HG02870 (cell line): ENCODE data around the gene MAPT.

Experiments
- ATAC-seq: cut with Tn5 transposase; IDR thresholded peaks from one replicate; pipeline ENCODE4 v1.9.1; 2021; ENCODE audit warnings: mild to moderate bottlenecking, moderate library complexity; ENCODE audit not compliant: unreplicated experiment

MAPT gene

DNA sequence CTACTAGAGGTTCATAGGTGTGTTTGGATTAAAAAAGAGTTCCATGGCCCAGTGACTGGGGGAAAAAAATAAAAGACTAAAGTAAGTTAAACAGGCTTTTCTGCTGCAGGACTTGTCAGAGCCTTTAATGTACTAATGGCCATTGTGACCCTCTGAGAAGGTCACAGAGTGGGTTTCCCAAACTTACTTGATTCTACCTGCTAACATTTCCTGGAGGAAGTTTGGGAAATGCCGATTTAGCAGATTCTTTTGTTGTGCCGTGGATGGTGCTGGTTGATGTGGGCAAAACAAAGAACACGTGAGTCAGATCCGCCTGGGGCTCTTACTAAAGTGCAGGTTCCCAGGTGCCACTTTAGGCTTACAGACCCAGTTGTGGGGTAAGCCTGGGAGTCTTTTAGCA lies 91.1 kb downstream of the MAPT start:
- no peak for ATAC-seq

DNA sequence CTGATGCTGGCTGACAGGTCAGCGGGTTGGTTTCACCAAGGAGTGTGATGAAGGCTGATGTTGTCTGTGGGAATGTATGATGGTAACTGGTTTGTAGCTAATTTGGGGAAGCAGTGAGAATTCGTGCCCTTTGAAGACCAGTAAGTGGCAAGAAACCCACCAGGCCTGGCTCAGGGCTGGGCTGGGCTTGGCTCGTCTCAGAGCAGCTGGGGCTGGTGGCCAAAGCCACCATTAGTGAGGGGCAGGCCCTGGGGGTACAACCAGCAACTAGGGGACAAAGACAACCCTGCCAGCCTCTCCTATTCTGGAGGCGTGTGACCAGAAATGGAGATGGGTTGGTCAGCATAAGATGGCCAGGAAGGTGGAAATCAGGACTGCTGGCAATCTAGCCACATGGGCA lies 91.7 kb downstream of the MAPT start:
- no peak for ATAC-seq

DNA sequence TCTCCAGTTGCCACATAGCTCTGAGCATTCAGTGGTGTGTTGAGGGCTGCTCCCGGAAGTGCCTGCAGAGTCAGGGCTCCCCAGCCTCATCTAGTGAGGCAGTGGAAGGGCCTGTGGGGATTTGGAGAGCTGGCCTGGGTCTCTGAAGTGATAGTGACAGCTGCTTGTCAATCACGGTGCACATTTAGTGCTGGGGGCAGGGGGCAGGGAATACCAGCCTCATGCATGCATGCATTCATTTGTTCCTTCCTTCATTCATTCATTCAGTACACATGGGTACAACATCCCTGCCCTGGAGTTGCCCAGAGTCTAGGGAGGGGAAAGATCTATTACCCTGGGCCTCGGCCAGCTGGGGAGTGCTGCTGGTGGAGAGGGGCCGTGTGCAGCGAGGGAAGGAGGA lies 93.4 kb downstream of the MAPT start:
- ATAC-seq, result no peak

DNA sequence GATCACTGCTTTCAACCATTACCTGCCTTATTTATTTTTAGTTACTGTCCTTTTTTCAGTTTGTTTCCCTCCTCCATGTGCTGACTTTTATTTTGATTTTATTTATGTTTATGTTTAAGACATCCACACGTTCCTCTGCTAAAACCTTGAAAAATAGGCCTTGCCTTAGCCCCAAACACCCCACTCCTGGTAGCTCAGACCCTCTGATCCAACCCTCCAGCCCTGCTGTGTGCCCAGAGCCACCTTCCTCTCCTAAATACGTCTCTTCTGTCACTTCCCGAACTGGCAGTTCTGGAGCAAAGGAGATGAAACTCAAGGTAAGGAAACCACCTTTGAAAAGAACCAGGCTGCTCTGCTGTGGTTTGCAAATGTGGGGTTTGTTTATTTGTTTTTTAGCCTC lies 95.4 kb downstream of the MAPT start:
- ATAC-seq, result no peak

DNA sequence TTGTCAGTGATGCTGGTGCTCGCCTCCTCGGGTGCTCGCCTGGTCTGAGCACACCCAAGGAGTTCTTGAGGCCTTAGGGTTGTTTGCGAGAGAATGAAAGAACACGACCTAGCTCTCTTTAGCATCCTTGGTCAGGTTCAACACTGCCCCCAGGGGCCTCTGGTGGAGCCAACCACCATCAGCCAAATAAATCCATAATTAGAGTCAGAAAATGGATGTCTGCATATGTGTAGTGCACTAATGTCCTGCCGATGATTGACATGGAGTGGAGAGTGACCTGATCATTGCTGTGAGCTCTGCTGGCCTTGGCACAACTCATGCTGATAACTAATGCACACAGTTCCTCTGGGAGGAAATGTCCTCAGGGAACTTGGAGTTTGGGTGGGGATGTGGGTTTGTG lies 96.5 kb downstream of the MAPT start:
- no peak for ATAC-seq

DNA sequence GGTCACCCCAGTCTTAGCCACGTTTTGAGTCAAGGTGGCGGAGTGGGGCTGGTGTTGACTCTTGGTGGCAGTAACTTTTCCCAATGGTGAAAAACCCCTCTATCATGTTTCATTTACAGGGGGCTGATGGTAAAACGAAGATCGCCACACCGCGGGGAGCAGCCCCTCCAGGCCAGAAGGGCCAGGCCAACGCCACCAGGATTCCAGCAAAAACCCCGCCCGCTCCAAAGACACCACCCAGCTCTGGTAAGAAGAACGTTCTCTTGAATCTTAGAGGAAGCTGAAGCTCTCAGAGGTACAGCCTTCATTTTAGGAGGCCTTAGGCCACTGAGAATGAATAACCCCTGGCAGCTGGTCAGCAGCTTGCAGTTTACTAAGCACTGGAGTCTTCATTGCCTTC lies 97.0 kb downstream of the MAPT start:
- ATAC-seq, result no peak

DNA sequence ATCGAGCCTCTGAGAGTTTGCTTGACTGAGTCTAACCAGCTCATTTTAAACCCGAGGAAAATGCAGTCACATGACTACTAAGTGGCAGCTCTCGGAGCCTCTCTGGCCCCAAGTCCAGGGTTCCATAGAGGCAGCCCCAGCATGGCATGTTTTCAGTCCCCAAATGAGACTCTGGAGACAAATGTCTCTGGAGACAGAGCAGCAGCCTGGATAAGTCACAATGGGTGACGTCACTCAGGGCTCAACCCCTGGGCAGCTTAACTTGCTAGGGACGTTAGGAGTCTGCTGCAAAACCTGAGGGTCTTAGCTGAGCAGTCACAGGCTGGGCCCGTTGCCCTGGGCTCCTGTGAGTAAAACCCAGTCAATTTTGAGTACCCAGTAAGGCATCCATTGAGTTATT lies 97.8 kb downstream of the MAPT start:
- no peak for ATAC-seq

DNA sequence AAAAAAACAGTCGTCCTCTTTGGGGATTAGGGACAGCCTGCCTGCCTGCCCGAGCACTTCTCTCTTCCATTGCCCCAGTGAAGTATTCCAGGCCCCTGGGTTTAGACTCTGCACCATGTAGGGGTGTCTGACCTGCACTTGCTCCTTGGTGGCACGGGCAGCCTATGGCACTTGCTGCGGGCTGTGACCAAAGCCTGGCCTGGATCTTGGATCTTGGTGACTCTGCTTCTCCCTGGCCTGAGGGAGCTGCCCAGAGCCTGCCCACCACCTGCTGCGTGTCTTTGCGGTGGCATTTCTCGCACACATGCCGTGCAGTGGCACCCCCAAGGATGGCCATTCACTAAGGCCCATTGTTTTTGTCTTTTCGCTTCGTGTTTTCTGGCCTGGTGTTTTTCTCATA lies 98.5 kb downstream of the MAPT start:
- no peak for ATAC-seq

DNA sequence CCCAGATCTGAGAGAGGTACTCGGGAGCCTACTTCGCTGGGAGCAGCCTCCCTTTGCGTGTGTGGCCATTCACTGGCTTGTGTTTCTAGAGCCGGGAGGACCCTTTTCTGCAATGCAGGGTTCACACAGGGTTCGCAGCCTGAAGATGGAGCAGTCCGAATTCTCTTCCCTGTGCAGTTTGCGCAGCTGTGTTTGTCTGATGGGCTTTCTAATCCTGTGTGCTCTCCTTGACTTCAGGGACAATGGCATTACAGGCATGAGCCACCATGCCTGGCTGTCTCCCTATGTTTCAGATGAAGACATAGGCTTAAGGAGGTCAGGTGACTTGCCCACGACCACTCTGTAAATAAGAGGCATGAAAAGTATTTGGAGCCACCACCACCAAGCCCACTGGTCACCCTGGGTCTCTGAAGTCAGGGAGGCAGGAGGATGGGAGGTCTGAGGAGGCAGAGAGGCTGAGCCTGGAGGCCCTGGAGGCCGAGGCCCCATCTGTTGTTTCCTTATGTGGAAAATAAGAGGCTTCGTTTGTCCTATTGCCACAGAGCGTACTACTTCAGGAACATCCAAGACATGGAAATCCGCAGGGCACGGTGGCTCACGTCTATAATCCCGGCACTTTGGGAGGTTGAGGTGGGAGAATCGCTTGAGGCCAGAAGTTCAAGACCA lies 99.7 kb downstream of the MAPT start:
- no peak for ATAC-seq

DNA sequence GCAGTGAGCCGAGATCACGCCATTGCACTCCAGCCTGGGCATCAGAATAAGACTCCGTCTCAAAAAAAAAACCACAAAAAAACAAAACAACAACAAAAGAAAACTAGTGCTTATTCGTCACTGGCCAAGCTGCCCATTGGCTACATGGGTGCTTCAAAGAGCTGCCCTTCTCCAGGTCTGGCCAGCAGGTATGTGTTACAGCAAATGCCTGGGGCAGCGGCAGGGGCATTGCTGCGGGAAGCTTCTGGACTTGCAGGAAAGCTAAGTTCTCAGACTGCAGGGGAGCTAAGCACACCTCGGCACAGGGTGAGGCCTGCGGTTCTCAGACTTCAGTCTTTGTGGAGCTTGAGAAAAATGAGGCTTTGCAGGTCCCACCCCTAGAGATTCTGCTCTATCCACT lies 100.6 kb downstream of the MAPT start:
- ATAC-seq, result no peak

DNA sequence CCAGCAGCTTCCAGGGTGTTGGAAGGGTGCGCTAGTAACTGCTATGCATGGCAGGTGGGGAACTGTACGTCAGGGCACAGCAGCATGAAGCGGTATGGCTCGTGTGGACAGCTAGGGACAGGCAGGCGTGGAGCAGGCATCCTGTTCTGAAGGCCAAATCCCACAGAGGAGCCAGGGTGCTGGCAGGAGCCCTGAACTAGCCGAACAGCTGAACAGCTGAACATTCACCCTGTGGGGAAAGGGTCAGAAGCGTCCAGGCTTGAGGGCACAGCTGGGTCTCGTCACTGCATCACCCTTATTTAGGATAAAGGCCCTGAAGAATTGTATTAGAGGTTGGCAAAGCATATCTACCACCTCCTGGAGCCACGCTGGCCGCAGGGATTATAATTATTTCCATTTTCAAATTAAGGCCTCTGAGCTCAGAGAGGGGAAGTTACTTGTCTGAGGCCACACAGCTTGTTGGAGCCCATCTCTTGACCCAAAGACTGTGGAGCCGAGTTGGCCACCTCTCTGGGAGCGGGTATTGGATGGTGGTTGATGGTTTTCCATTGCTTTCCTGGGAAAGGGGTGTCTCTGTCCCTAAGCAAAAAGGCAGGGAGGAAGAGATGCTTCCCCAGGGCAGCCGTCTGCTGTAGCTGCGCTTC lies 101.4 kb downstream of the MAPT start:
- ATAC-seq, result no peak

DNA sequence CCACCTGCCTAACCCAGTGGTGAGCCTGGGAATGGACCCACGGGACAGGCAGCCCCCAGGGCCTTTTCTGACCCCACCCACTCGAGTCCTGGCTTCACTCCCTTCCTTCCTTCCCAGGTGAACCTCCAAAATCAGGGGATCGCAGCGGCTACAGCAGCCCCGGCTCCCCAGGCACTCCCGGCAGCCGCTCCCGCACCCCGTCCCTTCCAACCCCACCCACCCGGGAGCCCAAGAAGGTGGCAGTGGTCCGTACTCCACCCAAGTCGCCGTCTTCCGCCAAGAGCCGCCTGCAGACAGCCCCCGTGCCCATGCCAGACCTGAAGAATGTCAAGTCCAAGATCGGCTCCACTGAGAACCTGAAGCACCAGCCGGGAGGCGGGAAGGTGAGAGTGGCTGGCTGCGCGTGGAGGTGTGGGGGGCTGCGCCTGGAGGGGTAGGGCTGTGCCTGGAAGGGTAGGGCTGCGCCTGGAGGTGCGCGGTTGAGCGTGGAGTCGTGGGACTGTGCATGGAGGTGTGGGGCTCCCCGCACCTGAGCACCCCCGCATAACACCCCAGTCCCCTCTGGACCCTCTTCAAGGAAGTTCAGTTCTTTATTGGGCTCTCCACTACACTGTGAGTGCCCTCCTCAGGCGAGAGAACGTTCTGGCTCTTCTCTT lies 102.1 kb downstream of the MAPT start:
- ATAC-seq, result no peak

DNA sequence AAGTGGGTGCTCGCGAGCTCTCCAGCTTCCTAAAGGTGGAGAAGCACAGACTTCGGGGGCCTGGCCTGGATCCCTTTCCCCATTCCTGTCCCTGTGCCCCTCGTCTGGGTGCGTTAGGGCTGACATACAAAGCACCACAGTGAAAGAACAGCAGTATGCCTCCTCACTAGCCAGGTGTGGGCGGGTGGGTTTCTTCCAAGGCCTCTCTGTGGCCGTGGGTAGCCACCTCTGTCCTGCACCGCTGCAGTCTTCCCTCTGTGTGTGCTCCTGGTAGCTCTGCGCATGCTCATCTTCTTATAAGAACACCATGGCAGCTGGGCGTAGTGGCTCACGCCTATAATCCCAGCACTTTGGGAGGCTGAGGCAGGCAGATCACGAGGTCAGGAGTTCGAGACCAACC lies 102.8 kb downstream of the MAPT start:
- no peak for ATAC-seq

DNA sequence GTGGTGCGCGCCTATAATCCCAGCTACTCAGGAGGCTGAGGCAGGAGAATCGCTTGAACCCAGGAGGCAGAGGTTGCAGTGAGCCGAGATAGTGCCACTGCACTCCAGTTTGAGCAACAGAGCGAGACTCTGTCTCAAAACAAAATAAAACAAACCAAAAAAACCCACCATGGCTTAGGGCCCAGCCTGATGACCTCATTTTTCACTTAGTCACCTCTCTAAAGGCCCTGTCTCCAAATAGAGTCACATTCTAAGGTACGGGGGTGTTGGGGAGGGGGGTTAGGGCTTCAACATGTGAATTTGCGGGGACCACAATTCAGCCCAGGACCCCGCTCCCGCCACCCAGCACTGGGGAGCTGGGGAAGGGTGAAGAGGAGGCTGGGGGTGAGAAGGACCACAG lies 103.3 kb downstream of the MAPT start:
- no peak for ATAC-seq

DNA sequence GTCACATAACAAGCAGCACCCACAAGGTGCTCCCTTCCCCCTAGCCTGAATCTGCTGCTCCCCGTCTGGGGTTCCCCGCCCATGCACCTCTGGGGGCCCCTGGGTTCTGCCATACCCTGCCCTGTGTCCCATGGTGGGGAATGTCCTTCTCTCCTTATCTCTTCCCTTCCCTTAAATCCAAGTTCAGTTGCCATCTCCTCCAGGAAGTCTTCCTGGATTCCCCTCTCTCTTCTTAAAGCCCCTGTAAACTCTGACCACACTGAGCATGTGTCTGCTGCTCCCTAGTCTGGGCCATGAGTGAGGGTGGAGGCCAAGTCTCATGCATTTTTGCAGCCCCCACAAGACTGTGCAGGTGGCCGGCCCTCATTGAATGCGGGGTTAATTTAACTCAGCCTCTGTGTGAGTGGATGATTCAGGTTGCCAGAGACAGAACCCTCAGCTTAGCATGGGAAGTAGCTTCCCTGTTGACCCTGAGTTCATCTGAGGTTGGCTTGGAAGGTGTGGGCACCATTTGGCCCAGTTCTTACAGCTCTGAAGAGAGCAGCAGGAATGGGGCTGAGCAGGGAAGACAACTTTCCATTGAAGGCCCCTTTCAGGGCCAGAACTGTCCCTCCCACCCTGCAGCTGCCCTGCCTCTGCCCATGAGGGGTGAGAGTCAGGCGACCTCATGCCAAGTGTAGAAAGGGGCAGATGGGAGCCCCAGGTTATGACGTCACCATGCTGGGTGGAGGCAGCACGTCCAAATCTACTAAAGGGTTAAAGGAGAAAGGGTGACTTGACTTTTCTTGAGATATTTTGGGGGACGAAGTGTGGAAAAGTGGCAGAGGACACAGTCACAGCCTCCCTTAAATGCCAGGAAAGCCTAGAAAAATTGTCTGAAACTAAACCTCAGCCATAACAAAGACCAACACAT lies 104.9 kb downstream of the MAPT start, which contains the start of gene STH:
TSS of gene STH (plus strand) at position 264 of the 913 bp plus-strand sequence. CDS start at position 294, 30 bp downstream.
- no peak for ATAC-seq

DNA sequence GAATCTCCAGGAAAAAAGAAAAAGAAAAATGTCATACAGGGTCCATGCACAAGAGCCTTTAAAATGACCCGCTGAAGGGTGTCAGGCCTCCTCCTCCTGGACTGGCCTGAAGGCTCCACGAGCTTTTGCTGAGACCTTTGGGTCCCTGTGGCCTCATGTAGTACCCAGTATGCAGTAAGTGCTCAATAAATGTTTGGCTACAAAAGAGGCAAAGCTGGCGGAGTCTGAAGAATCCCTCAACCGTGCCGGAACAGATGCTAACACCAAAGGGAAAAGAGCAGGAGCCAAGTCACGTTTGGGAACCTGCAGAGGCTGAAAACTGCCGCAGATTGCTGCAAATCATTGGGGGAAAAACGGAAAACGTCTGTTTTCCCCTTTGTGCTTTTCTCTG lies 105.5 kb downstream of the MAPT start:
- ATAC-seq, result no peak

DNA sequence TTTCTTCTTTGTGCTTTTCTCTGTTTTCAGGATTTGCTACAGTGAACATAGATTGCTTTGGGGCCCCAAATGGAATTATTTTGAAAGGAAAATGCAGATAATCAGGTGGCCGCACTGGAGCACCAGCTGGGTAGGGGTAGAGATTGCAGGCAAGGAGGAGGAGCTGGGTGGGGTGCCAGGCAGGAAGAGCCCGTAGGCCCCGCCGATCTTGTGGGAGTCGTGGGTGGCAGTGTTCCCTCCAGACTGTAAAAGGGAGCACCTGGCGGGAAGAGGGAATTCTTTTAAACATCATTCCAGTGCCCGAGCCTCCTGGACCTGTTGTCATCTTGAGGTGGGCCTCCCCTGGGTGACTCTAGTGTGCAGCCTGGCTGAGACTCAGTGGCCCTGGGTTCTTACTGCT lies 105.9 kb downstream of the MAPT start:
- no peak for ATAC-seq

DNA sequence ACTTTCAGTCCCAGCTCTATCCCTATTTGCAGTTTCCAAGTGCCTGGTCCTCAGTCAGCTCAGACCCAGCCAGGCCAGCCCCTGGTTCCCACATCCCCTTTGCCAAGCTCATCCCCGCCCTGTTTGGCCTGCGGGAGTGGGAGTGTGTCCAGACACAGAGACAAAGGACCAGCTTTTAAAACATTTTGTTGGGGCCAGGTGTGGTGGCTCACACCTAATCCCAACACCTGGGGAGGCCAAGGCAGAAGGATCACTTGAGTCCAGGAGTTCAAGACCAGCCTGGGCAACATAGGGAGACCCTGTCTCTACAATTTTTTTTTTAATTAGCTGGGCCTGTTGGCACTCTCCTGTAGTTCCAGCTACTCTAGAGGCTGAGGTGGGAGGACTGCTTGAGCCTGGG lies 106.4 kb downstream of the MAPT start:
- no peak for ATAC-seq

DNA sequence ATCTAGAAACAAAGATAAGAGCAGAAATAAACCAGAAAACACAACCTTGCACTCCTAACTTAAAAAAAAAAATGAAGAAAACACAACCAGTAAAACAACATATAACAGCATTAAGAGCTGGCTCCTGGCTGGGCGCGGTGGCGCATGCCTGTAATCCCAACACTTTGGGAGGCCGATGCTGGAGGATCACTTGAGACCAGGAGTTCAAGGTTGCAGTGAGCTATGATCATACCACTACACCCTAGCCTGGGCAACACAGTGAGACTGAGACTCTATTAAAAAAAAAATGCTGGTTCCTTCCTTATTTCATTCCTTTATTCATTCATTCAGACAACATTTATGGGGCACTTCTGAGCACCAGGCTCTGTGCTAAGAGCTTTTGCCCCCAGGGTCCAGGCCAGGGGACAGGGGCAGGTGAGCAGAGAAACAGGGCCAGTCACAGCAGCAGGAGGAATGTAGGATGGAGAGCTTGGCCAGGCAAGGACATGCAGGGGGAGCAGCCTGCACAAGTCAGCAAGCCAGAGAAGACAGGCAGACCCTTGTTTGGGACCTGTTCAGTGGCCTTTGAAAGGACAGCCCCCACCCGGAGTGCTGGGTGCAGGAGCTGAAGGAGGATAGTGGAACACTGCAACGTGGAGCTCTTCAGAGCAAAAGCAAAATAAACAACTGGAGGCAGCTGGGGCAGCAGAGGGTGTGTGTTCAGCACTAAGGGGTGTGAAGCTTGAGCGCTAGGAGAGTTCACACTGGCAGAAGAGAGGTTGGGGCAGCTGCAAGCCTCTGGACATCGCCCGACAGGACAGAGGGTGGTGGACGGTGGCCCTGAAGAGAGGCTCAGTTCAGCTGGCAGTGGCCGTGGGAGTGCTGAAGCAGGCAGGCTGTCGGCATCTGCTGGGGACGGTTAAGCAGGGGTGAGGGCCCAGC lies 107.3 kb downstream of the MAPT start:
- no peak for ATAC-seq

DNA sequence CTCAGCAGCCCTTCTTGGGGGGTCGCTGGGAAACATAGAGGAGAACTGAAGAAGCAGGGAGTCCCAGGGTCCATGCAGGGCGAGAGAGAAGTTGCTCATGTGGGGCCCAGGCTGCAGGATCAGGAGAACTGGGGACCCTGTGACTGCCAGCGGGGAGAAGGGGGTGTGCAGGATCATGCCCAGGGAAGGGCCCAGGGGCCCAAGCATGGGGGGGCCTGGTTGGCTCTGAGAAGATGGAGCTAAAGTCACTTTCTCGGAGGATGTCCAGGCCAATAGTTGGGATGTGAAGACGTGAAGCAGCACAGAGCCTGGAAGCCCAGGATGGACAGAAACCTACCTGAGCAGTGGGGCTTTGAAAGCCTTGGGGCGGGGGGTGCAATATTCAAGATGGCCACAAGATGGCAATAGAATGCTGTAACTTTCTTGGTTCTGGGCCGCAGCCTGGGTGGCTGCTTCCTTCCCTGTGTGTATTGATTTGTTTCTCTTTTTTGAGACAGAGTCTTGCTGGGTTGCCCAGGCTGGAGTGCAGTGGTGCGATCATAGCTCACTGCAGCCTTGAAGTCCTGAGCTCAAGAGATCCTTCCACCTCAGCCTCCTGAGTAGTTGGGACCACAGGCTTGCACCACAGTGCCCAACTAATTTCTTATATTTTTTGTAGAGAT lies 108.1 kb downstream of the MAPT start:
- ATAC-seq, result no peak
